ENCODE data around the gene PARP8.
"Not testable (repeated sequence)": the region's sequence is repeated elsewhere in the genome, so short reads cannot be mapped to it uniquely, and the experiment has no call there.

Gene PARP8

GRCh38 chr5:50730336-50730735 lies 63.9 kb downstream of the PARP8 start:
- no peak for DNase-seq

- DNase-seq: no peak
These were observed 64.4 kb downstream of the PARP8 start for GRCh38 chr5:50730841-50731240.

GRCh38 chr5:50733741-50734140 lies 67.3 kb downstream of the PARP8 start:
- DNase-seq: no peak

GRCh38 chr5:50738864-50739263 lies 72.4 kb downstream of the PARP8 start:
- DNase-seq: no peak

GRCh38 chr5:50740832-50741231 lies 74.4 kb downstream of the PARP8 start:
- no peak for DNase-seq

GRCh38 chr5:50744776-50745175 lies 78.3 kb downstream of the PARP8 start:
- no peak for DNase-seq

GRCh38 chr5:50745221-50745910 lies 78.9 kb downstream of the PARP8 start:
- DNase-seq: no peak

- DNase-seq: no peak
These were observed 82.7 kb downstream of the PARP8 start for GRCh38 chr5:50749181-50749580.

- no peak for DNase-seq
These were observed 83.4 kb downstream of the PARP8 start for GRCh38 chr5:50749873-50750272.

- no peak for DNase-seq
These were observed 84.7 kb downstream of the PARP8 start for GRCh38 chr5:50751064-50751657.

- no peak for DNase-seq
These were observed 86.4 kb downstream of the PARP8 start for GRCh38 chr5:50752800-50753199.

- DNase-seq: no peak
These were observed 93.3 kb downstream of the PARP8 start for GRCh38 chr5:50759526-50760270.

- DNase-seq: no peak
These were observed 96.9 kb downstream of the PARP8 start for GRCh38 chr5:50763351-50763750.

- no peak for DNase-seq
These were observed 97.4 kb downstream of the PARP8 start for GRCh38 chr5:50763846-50764245.

GRCh38 chr5:50766042-50766441 lies 99.6 kb downstream of the PARP8 start:
- no peak for DNase-seq

- DNase-seq: no peak
These were observed 100.0 kb downstream of the PARP8 start for GRCh38 chr5:50766462-50766861.

- DNase-seq: no peak
These were observed 100.5 kb downstream of the PARP8 start for GRCh38 chr5:50766967-50767366.

- DNase-seq: no peak
These were observed 101.2 kb downstream of the PARP8 start for GRCh38 chr5:50767588-50767987.

- no peak for DNase-seq
These were observed 102.2 kb downstream of the PARP8 start for GRCh38 chr5:50768634-50769033.

GRCh38 chr5:50770441-50770840 lies 104.0 kb downstream of the PARP8 start:
- no peak for DNase-seq

GRCh38 chr5:50774446-50775175 lies 108.2 kb downstream of the PARP8 start:
- DNase-seq: not testable (repeated sequence)

GRCh38 chr5:50786073-50786472 lies 119.6 kb downstream of the PARP8 start:
- DNase-seq: no peak

GRCh38 chr5:50791813-50792212 lies 125.4 kb downstream of the PARP8 start:
- DNase-seq: no peak

GRCh38 chr5:50792843-50793242 lies 126.4 kb downstream of the PARP8 start:
- no peak for DNase-seq

All from activated naive CD4-positive, alpha-beta T cell treated with anti-CD3 and anti-CD28 coated beads, Interleukin-2, amount 50 U/mL, for 16 hours (primary cell).